Thoracic aorta (tissue), 2 donors: ENCODE data around the gene SPTAN1. TPM values are rescaled to one million over a fixed set of nuclear protein-coding genes. Genes with fewer than 3 reads are reported as not detected.
"Not testable (repeated sequence)": the region's sequence is repeated elsewhere in the genome, so short reads cannot be mapped to it uniquely, and the experiment has no call there.

ENCODE experiments used
- ATAC-seq: fragments of 150-250 bp; one replicate; pipeline ENCODE4 v1.8.0; 2017; ENCODE audit warnings: low read depth; ENCODE audit not compliant: insufficient number of reproducible peaks, low FRiP score
- DNase-seq: peaks from one replicate; pipeline ENCODE4 v3.0.0-alpha.2; 2020; ENCODE audit warnings: low spot score
- H3K27ac ChIP-seq, 2 donors: fragments of 200-600 bp; sonication (generic); 1 replicate in 1 of 2; 2 replicates in 1 of 2; pipeline ENCODE4 v1.5.1; 2016; ENCODE audit warnings: mild to moderate bottlenecking in 2 of 2, moderate library complexity in 2 of 2
- H3K27me3 ChIP-seq: fragments of 200-600 bp; sonication (generic); replicated peaks from 2 replicates; pipeline ENCODE4 v1.6.0; 2016; ENCODE audit warnings: mild to moderate bottlenecking; ENCODE audit not compliant: insufficient read depth
- H3K36me3 ChIP-seq: fragments of 200-600 bp; sonication (generic); one replicate; pipeline ENCODE4 v1.5.1; 2016
- H3K4me1 ChIP-seq, 2 donors: fragments of 200-600 bp; sonication (generic); 1 replicate in 1 of 2; 2 replicates in 1 of 2; pipeline versions ENCODE4 v1.5.1 to v1.6.0; 2016; ENCODE audit warnings: low read depth in 2 of 2, mild to moderate bottlenecking in 1 of 2; ENCODE audit not compliant: control insufficient read depth in 1 of 2
- H3K4me3 ChIP-seq: fragments of 200-600 bp; sonication (generic); 2 replicates; pipeline ENCODE4 v1.5.1; 2016; ENCODE audit warnings: mild to moderate bottlenecking
- H3K9me3 ChIP-seq: fragments of 200-600 bp; sonication (generic); 2 replicates; pipeline ENCODE4 v1.5.1; 2016
- total RNA-seq, 2 donors: library from RNA; depleted of rRNA; stranded (reverse); fragments of >200 nt; gene quantifications; one replicate each; pipeline versions ENCODE4 v1.1.0 to v1.2.3, GENCODE V29; 2016
- TF ChIP-seq, protein P1 (sequence below): fragments of 200-600 bp; sonication (generic); IDR thresholded peaks from one replicate; pipeline ENCODE4 v1.5.1; 2019; ENCODE audit warnings: antibody characterized with exemption

Gene SPTAN1
- total RNA-seq, result 100 to 1,000 TPM; 324 to 348 TPM

DNA sequence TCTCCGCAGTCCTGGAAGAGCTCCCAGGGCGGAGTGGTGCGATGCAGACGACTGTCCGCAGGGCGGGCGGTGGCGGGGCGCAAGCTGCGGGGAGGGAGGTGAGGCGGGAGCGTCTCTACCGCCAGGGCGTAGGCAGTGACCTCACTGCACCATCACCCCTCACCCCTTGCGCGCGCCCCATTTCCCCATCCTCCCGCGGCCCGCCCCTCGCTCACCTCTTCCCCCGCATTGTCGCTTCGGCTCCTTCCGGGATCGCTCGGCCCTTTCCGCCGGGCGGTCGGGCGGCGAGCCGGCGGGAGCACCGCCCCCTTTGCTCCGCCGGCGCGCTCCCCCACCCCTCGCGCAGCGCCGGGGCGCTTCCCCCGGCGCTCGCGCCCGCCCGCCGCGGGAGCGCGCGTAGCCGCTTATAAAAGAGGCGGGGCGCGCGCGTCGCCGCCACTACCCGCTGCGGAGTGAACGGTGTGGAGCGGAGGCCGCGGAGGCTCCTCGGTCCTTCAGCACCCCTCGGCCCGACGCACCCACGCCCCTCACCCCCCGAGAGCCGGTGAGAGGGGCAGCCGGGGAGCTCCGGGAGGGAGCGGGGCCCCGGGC is at the start of gene SPTAN1:
SPTAN1 (plus strand) TSS at position 435 of the 591 bp plus-strand sequence. CDS start 14,154 bp downstream, outside the sequence.
- H3K9me3 ChIP-seq, result no peaks in the 10 kb centered on the region
- peak within 1 kb of the TSS; percentile 97 for H3K4me3 ChIP-seq
- no peaks in the 10 kb centered on the region for H3K27me3 ChIP-seq
- peak within 1 kb of the TSS; percentile 94 to 95 for H3K27ac ChIP-seq
- TF ChIP-seq, protein P1, sequence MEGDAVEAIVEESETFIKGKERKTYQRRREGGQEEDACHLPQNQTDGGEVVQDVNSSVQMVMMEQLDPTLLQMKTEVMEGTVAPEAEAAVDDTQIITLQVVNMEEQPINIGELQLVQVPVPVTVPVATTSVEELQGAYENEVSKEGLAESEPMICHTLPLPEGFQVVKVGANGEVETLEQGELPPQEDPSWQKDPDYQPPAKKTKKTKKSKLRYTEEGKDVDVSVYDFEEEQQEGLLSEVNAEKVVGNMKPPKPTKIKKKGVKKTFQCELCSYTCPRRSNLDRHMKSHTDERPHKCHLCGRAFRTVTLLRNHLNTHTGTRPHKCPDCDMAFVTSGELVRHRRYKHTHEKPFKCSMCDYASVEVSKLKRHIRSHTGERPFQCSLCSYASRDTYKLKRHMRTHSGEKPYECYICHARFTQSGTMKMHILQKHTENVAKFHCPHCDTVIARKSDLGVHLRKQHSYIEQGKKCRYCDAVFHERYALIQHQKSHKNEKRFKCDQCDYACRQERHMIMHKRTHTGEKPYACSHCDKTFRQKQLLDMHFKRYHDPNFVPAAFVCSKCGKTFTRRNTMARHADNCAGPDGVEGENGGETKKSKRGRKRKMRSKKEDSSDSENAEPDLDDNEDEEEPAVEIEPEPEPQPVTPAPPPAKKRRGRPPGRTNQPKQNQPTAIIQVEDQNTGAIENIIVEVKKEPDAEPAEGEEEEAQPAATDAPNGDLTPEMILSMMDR, result peak; percentile 32
- peak; percentile 60 for DNase-seq
- H3K4me1 ChIP-seq, result peaks cover 31 to 58% of the 10 kb centered on the region in 2 donors
- ATAC-seq, result peak; percentile 75
- no peaks in the 10 kb centered on the region for H3K36me3 ChIP-seq

DNA sequence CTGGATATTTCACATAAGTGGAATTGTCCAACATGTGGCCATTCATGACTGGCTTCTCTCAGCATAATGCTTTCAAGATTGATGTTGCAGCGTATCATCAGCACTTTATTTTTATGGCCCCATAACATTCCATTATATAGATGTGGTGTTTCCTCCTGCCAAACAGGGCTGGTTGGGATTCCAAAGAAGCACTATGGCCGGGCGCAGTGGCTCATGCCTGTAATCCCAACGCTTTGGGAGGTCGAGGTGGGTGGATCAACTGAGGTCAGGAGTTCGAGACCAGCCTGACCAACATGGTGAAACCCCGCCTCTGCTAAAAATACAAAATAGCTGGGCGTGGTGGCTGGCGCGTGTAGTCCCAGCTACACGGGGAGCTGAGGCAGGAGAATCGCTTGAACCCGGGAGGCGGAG is 49.0 kb upstream of the SPTAN1 start:
- ATAC-seq, H3K36me3 ChIP-seq, H3K9me3 ChIP-seq, DNase-seq, H3K27me3 ChIP-seq: not testable (repeated sequence)
- Histone ChIP-seq H3K27ac (peak overlapping the region; percentile 22 to 89), H3K4me1 (peaks cover 41 to 56% of the 10 kb centered on the region in 2 donors), H3K4me3 (peak overlapping the region; percentile 97)

DNA sequence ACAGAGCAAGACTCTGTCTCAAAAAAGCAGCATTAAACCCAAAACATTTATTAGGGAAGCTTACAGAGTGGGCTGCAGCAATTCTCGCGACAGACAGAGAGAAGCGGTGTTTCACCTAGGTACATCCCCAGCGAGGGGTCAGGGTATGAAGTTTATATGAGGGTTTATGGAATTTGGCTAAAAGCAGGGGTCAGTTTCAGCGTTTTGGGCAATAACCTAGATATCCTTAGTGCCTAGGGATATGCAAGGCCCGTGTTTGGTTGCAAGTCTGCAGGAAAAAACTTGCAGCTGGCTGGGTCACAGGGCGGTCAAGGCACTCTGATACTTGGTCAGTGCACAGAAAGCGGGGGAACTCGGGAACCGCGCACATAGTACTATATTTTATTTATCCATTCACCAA is 48.5 kb upstream of the SPTAN1 start:
- Histone ChIP-seq H3K4me3 (peak overlapping the region; percentile 97), H3K27me3 (no peaks in the 10 kb centered on the region), H3K36me3 (peaks cover 5% of the 10 kb centered on the region), H3K4me1 (peaks cover 41 to 56% of the 10 kb centered on the region in 2 donors), H3K27ac (peak overlapping the region; percentile 22 to 89), H3K9me3 (no peaks in the 10 kb centered on the region)
- TF ChIP-seq, protein P1, result no peak
- DNase-seq, result no peak
- no peak for ATAC-seq

DNA sequence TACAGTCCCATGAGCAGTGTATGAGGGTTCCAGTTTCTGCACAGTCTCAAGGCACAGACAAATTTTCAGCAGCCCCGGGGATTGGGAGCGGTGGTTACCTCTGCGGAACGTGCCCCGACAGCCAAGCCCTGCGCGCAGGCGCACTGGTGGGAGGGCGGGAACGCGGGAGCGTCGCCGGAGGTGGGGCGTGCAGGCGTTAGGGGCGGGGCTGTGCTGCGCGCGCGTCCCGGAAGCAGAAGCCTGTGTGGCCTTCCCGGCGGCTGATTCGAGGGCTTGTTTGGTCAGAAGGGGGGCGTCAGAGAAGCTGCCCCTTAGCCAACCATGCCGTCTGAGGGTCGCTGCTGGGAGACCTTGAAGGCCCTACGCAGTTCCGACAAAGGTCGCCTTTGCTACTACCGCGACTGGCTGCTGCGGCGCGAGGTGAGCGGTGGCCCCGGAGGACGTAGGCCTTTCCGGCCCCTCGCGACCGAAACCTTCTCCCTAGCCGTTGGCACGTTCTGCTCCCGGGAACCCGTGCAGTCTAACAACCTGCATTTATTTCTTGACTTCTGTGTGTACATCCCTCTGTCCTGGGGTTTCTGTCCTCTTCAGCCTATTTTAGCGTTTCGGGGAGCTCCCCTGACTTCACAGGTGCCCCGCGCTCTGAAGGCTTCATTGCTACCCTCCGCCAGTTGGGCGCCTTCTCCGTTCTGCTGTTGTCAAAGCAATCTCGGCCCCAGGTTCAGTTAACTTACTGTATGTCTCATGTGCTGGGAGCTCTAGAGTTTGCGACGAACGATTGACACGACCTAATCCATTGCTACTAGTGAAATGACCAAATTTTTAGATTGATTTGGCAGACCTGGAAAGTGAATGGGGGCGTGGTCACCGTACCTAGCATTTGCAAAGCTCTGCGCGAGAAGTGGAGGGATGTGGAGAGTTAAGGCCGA is 47.6 kb upstream of the SPTAN1 start, which contains the start of gene GLE1:
GLE1 (plus strand) TSS at position 235 of the 929 bp plus-strand sequence; CDS start at position 322, 87 bp downstream.
- Histone ChIP-seq H3K27me3 (no peaks in the 10 kb centered on the region), H3K9me3 (no peaks in the 10 kb centered on the region), H3K4me1 (peaks cover 41 to 55% of the 10 kb centered on the region in 2 donors), H3K27ac (peak within 1 kb of the TSS; percentile 75 to 89), H3K36me3 (peaks cover 10% of the 10 kb centered on the region), H3K4me3 (peak within 1 kb of the TSS; percentile 97)
- peak; percentile 64 for ATAC-seq
- DNase-seq, result peak; percentile 73
- TF ChIP-seq, protein P1, result no peak

DNA sequence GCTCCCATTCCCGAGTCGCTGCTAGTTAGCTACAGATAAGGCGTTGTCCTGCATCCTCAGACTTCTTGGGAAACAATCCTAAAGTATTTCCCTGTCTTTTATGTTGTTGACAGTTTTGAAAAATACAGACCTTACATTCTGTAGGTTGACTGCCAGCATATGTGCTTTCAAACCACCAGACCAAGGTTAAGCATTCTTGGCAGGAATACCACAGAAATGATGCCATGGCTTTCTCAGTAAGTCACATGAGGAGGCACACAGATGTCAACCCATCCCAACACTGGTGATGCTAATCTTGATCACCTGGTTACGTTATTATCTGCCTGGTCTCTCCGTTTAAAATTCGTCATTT is 47.0 kb upstream of the SPTAN1 start:
- Histone ChIP-seq H3K27me3 (no peaks in the 10 kb centered on the region), H3K9me3 (no peaks in the 10 kb centered on the region), H3K4me1 (peaks cover 36 to 49% of the 10 kb centered on the region in 2 donors), H3K36me3 (peaks cover 10% of the 10 kb centered on the region), H3K4me3 (peak overlapping the region; percentile 97), H3K27ac (no peak overlapping the region)
- TF ChIP-seq, protein P1, result no peak
- no peak for DNase-seq
- no peak for ATAC-seq

DNA sequence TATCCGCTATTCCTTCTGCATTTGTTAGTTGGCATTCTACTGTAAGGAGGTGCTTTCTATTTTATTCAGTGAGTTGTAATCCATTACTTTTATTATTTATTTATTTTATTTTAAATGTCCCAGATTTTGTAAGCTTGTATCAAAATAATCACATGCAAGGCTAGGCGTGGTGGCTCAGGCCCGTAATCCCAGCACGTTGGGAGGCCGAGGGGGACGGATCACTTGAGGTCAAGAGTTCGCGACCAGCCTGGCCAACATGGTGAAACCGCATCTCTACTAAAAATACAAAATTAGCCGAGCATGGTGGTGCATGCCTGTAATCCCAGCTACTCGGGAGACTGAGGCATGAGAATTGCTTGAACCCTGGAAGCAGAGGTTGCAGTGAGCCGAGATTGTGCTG is 46.5 kb upstream of the SPTAN1 start:
- H3K27ac ChIP-seq, ATAC-seq, H3K9me3 ChIP-seq, H3K27me3 ChIP-seq, DNase-seq: not testable (repeated sequence)
- peaks cover 31 to 44% of the 10 kb centered on the region in 2 donors for H3K4me1 ChIP-seq
- peaks cover 10% of the 10 kb centered on the region for H3K36me3 ChIP-seq
- H3K4me3 ChIP-seq, result peak overlapping the region; percentile 97
